ENCODE results near the gene NUDCD3. TPM values are rescaled to one million over a fixed set of nuclear protein-coding genes. Genes with fewer than 3 reads are reported as not detected.

Gene NUDCD3
- total RNA-seq, 1 experiment from 2014 or later, result 71.9 TPM

DNA sequence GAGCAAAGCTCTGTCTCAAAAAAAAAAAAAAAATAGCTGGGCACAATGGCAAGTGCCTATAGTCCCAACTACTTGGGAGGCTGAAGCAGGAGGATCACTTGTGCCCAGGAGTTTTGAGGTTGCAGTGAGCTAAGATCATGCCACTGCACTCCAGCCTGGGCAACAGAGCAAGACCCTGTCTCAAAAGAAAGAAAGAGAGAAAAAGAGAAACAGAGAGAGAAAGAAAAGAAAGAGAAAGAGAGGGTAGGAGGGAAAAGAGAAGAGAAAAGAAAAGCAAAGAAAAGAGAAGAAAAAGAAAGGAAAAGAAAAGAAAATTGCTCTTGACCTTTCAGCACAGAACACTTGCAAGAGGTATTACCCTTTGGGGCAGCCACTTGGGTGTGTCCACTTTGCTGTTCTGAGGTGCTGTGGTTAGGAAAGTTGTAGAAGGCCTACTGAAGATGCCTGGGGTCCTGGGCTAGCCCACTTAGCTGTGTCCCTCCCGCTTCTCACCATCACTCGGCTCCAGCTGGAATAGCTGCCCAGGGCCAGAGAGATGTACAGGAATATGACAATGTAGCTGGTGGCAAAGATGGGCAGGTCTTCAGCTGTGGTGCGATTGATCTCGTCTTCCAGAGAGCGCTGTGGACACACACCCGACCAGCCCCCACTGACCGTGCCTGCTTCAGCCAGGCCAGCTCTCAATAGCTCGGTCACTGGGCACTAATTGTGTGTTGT lies 45.0 kb upstream of the NUDCD3 start:
- H2BK15ac ChIP-seq (ENCODE audit: low read depth, low read length), result no peak overlapping the region
- no peaks in the 10 kb centered on the region for H3K79me1 ChIP-seq (ENCODE audit: insufficient read depth, low read depth, low read length, poor library complexity, severe bottlenecking)
- Mint-ChIP-seq H3K9me3 (no peaks in the 10 kb centered on the region), H3K36me3 (ENCODE audit: insufficient read depth in 1 of 3, low read depth in 3 of 3) (no peaks in the 10 kb centered on the region; a peak in 1 of 7 replicates), H3K27me3 (ENCODE audit: low read depth) (peaks cover 2% of the 10 kb centered on the region; the same call in 1 of the 2 replicates), H3K4me1 (peaks cover 0 to 4% of the 10 kb centered on the region in 2 experiments; a peak in 1 of 4 replicates), H3K4me3 (no peak overlapping the region), H3K27ac (no peak overlapping the region; a peak in 1 of 7 replicates)
- H3K27ac ChIP-seq (ENCODE audit: insufficient read length, low read depth, low read length), result no peak overlapping the region
- H3K4me2 ChIP-seq (ENCODE audit: insufficient read depth, insufficient read length, low read length), result no peak overlapping the region
- H2AK5ac ChIP-seq (ENCODE audit: insufficient read length, low read length), result no peak overlapping the region
- no peaks in the 10 kb centered on the region for H3K79me2 ChIP-seq (ENCODE audit: insufficient read depth, low read length)
- H3K4me1 ChIP-seq (ENCODE audit: insufficient read depth, low read length), result no peaks in the 10 kb centered on the region
- H4K91ac ChIP-seq (ENCODE audit: insufficient read length, low read depth, low read length), result no peak overlapping the region
- no peak overlapping the region for H2BK120ac ChIP-seq (ENCODE audit: low read depth, low read length, poor library complexity, severe bottlenecking)
- WGBS (ENCODE audit: extremely low coverage, insufficient read length, low lambda C conversion rate), result no CpG with 5 or more reads among the region's 8 CpGs
- H2BK5ac ChIP-seq (ENCODE audit: insufficient read length, low read length), result no peak overlapping the region
- no peak overlapping the region for H3K23ac ChIP-seq (ENCODE audit: insufficient read length, low read depth, low read length)
- no peak overlapping the region for H3K14ac ChIP-seq (ENCODE audit: insufficient read depth, low read length)
- no peaks in the 10 kb centered on the region for H4K20me1 ChIP-seq (ENCODE audit: control insufficient read depth, insufficient read depth, insufficient read length)
- no peak overlapping the region for H4K8ac ChIP-seq (replicated peaks; ENCODE audit: insufficient read length, low read depth, low read length)
- TF ChIP-seq, protein P1, sequence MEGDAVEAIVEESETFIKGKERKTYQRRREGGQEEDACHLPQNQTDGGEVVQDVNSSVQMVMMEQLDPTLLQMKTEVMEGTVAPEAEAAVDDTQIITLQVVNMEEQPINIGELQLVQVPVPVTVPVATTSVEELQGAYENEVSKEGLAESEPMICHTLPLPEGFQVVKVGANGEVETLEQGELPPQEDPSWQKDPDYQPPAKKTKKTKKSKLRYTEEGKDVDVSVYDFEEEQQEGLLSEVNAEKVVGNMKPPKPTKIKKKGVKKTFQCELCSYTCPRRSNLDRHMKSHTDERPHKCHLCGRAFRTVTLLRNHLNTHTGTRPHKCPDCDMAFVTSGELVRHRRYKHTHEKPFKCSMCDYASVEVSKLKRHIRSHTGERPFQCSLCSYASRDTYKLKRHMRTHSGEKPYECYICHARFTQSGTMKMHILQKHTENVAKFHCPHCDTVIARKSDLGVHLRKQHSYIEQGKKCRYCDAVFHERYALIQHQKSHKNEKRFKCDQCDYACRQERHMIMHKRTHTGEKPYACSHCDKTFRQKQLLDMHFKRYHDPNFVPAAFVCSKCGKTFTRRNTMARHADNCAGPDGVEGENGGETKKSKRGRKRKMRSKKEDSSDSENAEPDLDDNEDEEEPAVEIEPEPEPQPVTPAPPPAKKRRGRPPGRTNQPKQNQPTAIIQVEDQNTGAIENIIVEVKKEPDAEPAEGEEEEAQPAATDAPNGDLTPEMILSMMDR (conservative IDR thresholded peaks at IDR 0.05), result no peak
- H3K9me3 ChIP-seq (ENCODE audit: control insufficient read depth, low read depth, low read length), result no peaks in the 10 kb centered on the region
- H3K56ac ChIP-seq (ENCODE audit: insufficient read length, low read depth, low read length), result no peak overlapping the region
- no peak overlapping the region for H3K4ac ChIP-seq (ENCODE audit: low read depth, low read length)
- H2AFZ ChIP-seq (ENCODE audit: low read length), result no peak overlapping the region
- H3K23me2 ChIP-seq (ENCODE audit: insufficient read length, low read depth, low read length, poor library complexity, severe bottlenecking), result no peaks in the 10 kb centered on the region
- no peak overlapping the region for H4K5ac ChIP-seq (ENCODE audit: insufficient read length, low read depth, low read length)
- H3K9ac ChIP-seq (ENCODE audit: extremely low read depth, insufficient read length, low read length), result no peak overlapping the region
- H3T11ph ChIP-seq (ENCODE audit: low read length), result no peak overlapping the region
- H3K18ac ChIP-seq (ENCODE audit: insufficient read length, low read depth, low read length), result no peak overlapping the region
- no peak overlapping the region for H2BK12ac ChIP-seq (ENCODE audit: insufficient read length, low read depth, low read length)
- no peaks in the 10 kb centered on the region for H3K27me3 ChIP-seq (ENCODE audit: insufficient read depth, low read length)
- no peak overlapping the region for H2BK20ac ChIP-seq (ENCODE audit: low read depth, low read length, poor library complexity, severe bottlenecking)
- no peak for DNase-seq

Measured in H9 (cell line).